Myocyte (in vitro differentiated cells): ENCODE data around the gene SERTAD2. TPM values are rescaled to one million over a fixed set of nuclear protein-coding genes. Genes with fewer than 3 reads are reported as not detected.

Experiments used
- DNase-seq: peaks from one replicate; pipeline ENCODE4 v3.0.0-alpha.2; 2012; ENCODE audit warnings: low read depth
- total RNA-seq: library from RNA; depleted of rRNA; stranded (reverse); fragments of >200 nt; gene quantifications from 2 replicates; pipeline ENCODE4 v1.2.3, GENCODE V29; 2014

SERTAD2 gene
- total RNA-seq, 1 donor from 2014 or later: 24.9 TPM

GRCh38 chr2:64649626-64650025 is 4.1 kb downstream of the SERTAD2 start:
- no peak for DNase-seq

- DNase-seq: no peak
These were observed 4.7 kb downstream of the SERTAD2 start for GRCh38 chr2:64649013-64649484.

GRCh38 chr2:64646007-64646880 is 7.5 kb downstream of the SERTAD2 start:
- DNase-seq: peak; percentile 81

- DNase-seq: peak; percentile 81
These were observed 9.0 kb downstream of the SERTAD2 start for GRCh38 chr2:64644458-64645382.

- DNase-seq: no peak
These were observed 9.8 kb downstream of the SERTAD2 start for GRCh38 chr2:64643838-64644457.

GRCh38 chr2:64641599-64641998 is 12.1 kb downstream of the SERTAD2 start:
- DNase-seq: no peak

- no peak for DNase-seq
These were observed 13.3 kb downstream of the SERTAD2 start for GRCh38 chr2:64640153-64641044.

GRCh38 chr2:64639691-64640090 is 14.0 kb downstream of the SERTAD2 start:
- DNase-seq: no peak

GRCh38 chr2:64638502-64639120 is 15.1 kb downstream of the SERTAD2 start:
- DNase-seq: no peak

GRCh38 chr2:64637931-64638330 is 15.8 kb downstream of the SERTAD2 start:
- DNase-seq: no peak

- no peak for DNase-seq
These were observed 16.6 kb downstream of the SERTAD2 start for GRCh38 chr2:64637000-64637635.

- DNase-seq: no peak
These were observed 17.5 kb downstream of the SERTAD2 start for GRCh38 chr2:64635976-64636911.

GRCh38 chr2:64634345-64635267 is 19.1 kb downstream of the SERTAD2 start:
- DNase-seq: no peak

GRCh38 chr2:64632835-64633819 is 20.6 kb downstream of the SERTAD2 start:
- no peak for DNase-seq

- no peak for DNase-seq
These were observed 21.9 kb downstream of the SERTAD2 start for GRCh38 chr2:64631771-64632170.

GRCh38 chr2:64630752-64631151 is 23.0 kb downstream of the SERTAD2 start:
- no peak for DNase-seq
